Measurements from ENCODE around the gene IGF2R.

- TF ChIP-seq CTCF (conservative IDR thresholded peaks at IDR 0.05; ENCODE audit: low read length) (no peak), EZH2phosphoT487 (IDR thresholded peaks at IDR 0.05; ENCODE audit: borderline replicate concordance, low read depth, low read length) (no peak)
These were observed 112.5 kb downstream of the IGF2R start for GRCh38 chr6:160081398-160081797.
